Stimulated activated CD8-positive, alpha-beta memory T cell treated with anti-CD3 and anti-CD28 coated beads, Interleukin-4, amount 100 ng/mL, for 4 hours (primary cell): Measurements from ENCODE around the gene C1orf56.
A peak's percentile ranks its signal among the peaks of the same experiment; 100 is the strongest.

Source experiments
- DNase-seq, 2 donors: peaks; one replicate each; pipeline ENCODE4 v3.0.0-alpha.2; 2020; ENCODE audit warnings: low read depth in 2 of 2, low spot score in 1 of 2

Gene C1orf56

DNA sequence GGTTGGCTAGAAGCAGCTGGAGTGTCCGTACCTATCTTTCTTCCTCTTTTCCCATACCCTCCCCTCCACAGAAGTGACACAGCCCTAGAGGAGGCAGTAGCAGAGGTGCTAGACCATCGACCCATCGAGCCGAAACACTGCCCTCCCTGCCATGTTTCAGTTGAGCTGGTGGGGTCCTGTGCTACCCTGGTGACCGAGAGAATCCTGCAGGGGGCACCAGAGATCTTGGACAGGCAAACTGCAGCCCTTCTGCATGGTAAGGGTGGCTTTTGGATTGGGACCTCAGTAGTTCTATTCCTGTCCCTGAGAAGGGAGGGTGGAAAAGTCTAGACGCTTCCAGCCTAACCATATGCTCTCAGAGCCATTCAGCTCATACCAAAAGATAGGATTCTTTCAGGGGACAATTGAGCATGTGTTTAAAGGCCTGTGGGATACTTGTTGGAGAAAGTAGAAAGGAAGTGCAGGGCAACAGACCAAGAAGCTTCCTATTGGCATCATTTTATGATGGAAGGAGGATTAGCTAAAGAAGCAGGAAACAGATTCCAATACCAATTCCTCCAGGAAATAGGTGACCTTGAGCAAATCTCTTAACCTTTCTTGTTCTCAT is 22.9 kb upstream of the C1orf56 start:
- DNase-seq, result peak; percentile 68 to 71

- no peak for DNase-seq
Observed at GRCh38 chr1:151026460-151026859, 21.1 kb upstream of the C1orf56 start.

GRCh38 chr1:151032164-151032563 is 15.4 kb upstream of the C1orf56 start:
- no peak for DNase-seq

- DNase-seq, result no peak
Observed at GRCh38 chr1:151035167-151035566, 12.4 kb upstream of the C1orf56 start.

DNA sequence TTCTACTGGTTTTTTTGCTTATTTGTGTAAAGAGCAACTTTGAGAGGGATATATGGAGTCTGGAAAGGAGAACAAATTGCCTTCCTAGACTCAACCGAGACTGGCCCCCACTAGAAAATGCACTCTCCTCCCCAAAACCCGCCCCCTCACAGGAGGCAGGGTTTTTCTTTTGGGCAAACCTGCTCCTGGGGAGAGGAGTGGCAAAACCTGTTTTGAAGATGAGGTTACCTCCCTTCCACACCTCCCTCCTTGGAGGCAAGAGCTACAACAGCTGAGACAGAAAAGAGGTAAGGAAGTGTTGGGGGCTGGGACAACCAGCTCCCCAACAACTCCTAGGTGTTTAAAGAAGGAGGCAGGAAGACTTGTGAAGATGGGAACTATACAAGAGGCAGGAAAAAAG is 11.2 kb upstream of the C1orf56 start, which contains the start of gene BNIPL:
Gene BNIPL, plus strand, starts transcription at position 231 of the 400 bp plus-strand sequence. Its CDS starts 140 bp downstream, at position 371.
- DNase-seq, result no peak

GRCh38 chr1:151037032-151037431 is 10.5 kb upstream of the C1orf56 start:
- no peak for DNase-seq

DNA sequence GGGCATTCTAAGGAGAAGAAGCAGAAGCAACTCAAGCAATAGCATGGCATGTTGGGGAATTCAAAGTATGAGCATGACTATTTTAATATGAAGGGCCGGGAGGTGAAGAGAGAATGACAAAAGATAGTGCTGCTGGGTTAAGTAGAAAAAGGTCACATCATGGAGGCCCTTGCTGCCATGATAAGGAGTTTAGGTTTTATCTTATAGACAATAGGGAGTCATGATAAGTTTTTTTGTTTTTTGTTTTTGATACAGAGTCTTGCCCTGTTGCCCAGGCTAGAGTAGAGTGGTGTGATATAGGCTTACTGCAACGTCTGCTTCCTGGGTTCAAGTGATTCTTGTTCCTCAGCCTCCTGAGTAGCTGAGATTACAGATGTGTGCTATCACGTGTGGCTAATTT is 8.0 kb upstream of the C1orf56 start:
- DNase-seq, result no peak

DNA sequence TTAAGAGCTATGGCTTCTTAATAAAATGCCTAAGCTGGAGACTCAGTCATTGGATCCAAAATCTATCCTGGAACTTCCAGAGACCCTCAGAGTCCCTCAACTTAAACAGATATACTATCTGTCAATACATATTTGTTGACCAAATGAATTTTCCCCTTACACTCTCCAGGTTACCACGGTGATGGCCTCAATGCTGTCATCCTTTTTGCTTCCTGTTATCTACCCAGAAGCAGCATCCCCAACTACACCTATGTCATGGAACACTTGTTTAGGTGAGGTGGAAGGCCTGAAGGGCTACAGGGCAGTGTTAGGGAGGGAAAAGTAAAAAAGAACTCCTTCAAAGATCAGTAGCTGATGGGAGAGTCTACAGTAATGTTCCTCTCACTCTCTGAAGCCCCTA is 4.4 kb upstream of the C1orf56 start:
- DNase-seq, result no peak

GRCh38 chr1:151047925-151048644 is 534 bp downstream of the C1orf56 start:
- no peak for DNase-seq

GRCh38 chr1:151048645-151049032 is 1.1 kb downstream of the C1orf56 start:
- no peak for DNase-seq

DNA sequence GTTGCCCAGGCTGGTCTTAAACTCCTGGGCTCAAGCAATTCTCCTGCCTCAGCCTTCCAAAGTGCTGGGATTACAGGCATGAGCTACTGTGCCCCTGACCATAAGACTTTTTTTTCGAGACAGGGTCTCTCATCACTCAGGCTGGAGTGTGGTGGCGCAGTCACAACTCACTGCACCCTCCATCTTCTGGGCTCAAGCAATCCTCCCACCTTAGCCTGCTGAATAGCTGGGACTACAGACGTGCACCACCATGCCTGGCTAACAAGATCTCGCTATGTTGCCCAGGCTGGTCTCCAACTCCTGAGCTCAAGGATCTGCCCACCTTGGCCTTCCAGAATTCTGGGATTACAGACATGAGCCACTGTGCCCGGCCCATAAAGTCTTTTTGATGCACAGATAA is 1.9 kb downstream of the C1orf56 start:
- no peak for DNase-seq

- no peak for DNase-seq
Observed at GRCh38 chr1:151050051-151050688, 2.6 kb downstream of the C1orf56 start.

GRCh38 chr1:151051356-151052009 is 3.9 kb downstream of the C1orf56 start:
- no peak for DNase-seq

DNA sequence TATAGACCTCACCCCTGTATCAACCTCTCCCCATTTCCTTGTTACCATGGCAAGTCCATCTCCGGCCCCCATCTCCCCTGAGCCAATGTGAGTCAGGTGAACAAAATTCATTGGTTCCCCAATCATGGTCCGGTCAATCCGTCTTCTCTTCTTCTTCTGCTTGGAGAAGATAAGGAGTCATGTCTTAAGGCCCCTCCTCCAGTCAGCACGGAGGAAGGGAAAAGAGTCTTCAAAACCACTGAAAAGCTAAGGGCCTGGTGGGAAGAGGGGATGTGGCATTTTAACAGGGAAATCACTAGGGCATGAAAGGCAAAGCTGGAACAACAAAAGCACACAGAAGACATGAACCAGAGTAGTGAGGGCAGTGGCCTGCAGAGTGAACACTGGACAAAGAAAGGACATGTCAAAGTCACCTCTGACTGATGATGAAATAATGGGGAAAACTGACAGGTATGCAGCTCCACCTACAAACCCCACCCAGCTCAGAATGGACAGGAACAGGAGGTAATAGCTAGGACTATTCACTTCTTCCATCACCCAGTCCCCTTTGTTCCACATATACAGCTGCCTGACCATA is 7.5 kb downstream of the C1orf56 start:
- DNase-seq, result no peak

DNA sequence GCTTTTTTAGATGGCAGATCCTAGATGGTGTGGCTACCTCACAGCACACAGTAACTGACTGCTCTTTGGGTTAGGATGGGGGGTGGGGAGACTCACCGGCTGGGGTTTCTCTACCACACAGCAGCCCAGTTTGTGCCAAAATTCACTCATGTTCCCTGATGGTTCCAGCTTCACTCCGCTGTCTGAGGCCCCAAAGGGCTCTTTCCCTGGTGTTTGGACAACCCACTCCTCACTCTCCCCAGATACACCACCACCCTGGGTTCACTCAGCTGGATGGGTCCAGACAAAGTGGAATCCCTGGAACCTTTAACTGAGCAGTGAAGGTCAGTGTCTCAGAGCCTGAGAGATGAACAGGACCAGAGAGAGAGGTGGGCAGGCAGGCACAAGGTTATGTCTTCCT is 8.0 kb downstream of the C1orf56 start:
- DNase-seq, result no peak

GRCh38 chr1:151056149-151056548 is 8.6 kb downstream of the C1orf56 start:
- no peak for DNase-seq

GRCh38 chr1:151058692-151059091 is 11.1 kb downstream of the C1orf56 start:
- no peak for DNase-seq

DNA sequence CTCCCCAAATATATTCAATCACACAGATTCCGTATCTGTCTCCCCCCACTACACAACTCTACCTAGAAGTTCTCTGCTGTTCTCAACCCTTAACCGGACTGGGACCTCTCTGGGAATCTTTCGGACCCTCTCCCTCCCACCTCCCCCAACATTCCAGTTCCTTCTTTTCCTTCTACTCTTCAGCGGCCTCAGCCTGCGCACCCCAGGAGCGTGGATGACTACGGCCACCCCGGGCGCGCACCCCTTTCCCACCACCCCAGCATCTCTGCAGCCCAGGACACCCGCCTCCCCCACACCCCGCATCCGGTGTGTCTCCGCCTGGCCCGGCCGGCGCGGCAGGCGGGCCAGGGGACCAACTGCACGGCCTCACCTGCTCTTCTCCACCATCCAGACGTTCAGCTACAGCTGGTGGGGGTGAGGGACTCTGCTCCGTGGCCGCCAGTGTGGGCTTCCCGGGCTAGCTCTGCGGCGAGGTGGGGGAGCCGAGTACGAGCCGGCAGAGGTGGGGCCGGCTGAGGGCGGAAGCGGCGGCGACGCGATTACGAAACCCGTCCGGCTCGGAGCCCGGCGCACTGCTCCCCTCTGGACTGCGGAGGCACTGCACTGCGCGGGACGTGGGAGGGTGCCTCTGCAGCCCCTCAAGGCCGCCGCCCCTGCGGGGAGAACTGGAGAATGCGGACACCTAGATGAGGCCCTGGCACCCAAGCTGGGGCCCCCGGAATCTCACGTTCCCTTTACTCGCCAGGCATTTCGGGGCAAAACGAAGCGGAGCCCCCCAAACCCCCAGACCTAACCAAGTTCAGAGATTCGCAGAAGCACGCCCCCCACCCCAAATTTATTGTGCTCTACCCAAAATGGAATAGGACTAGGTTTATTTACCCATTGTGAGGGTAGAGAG is 11.8 kb downstream of the C1orf56 start, which contains the start of gene CDC42SE1:
Gene CDC42SE1, minus strand, starts transcription at position 514 of the 898 bp plus-strand sequence. CDS start 3,892 bp downstream, outside the sequence.
- DNase-seq, result peak; percentile 53 to 69

DNA sequence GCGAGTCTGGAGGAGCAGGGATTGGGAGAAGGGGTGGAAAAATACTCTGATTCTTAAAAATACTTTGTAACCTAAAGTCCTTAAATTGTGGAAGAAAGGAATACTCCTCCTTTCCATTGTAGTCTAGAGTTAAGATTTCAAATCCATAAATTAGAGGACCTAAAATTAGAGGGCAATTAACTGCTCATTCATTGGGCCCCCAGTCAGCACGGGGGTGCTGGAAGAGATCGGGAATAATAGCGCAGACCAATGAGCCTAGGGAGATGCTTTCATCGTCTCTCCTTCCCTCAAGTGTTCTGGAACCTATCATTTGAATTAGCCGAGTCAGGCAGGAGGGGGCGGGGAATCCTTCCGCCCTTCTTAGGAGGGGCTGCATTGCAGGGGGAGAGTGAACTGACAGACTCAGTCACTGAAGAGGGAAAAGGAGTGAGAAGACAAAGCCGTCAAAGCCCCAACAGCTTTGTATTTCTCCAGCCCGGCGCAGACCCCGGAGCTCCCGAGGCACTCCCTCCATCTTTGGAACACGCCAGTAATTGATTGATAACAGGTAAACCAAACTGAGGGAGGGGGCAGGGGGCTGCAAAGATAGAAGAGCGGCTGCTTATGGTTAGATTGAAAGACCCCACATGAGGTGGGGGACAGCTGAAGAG is 12.6 kb downstream of the C1orf56 start, which contains the start of gene MLLT11:
Gene MLLT11, plus strand, starts transcription at position 391 of the 650 bp plus-strand sequence. CDS start 6,828 bp downstream, outside the sequence.
- no peak for DNase-seq
